ENCODE measurements around the gene CDH22. TPM values are rescaled to one million over a fixed set of nuclear protein-coding genes. Genes with fewer than 3 reads are reported as not detected.

The CDH22 gene
- total RNA-seq, 1 donor from 2014 or later, result 0.14 TPM

GRCh38 chr20:46342451-46343347 lies 34.4 kb upstream of the CDH22 start:
- TF ChIP-seq CTCF (IDR thresholded peaks at IDR 0.05; ENCODE audit: unreplicated experiment), result no peak
- Mint-ChIP-seq H3K36me3 (ENCODE audit: insufficient read depth) (peaks cover 3% of the 10 kb centered on the region), H3K9me3 (ENCODE audit: low read depth) (no peaks in the 10 kb centered on the region), H3K27me3 (peaks cover 47% of the 10 kb centered on the region), H3K4me3 (ENCODE audit: low read depth) (no peak overlapping the region), H3K4me1 (ENCODE audit: low read depth) (no peaks in the 10 kb centered on the region), H3K27ac (no peak overlapping the region)
- no peak for DNase-seq (ENCODE audit: low spot score, unreplicated experiment)

- peaks cover 47% of the 10 kb centered on the region for H3K27me3 Mint-ChIP-seq
- no peak overlapping the region for H3K4me3 Mint-ChIP-seq (ENCODE audit: low read depth)
- H3K27ac Mint-ChIP-seq, result no peak overlapping the region
- H3K4me1 Mint-ChIP-seq (ENCODE audit: low read depth), result no peaks in the 10 kb centered on the region
- TF ChIP-seq CTCF (IDR thresholded peaks at IDR 0.05; ENCODE audit: unreplicated experiment), result no peak
- no peaks in the 10 kb centered on the region for H3K9me3 Mint-ChIP-seq (ENCODE audit: low read depth)
- no peak for DNase-seq (ENCODE audit: low spot score, unreplicated experiment)
- peaks cover 3% of the 10 kb centered on the region for H3K36me3 Mint-ChIP-seq (ENCODE audit: insufficient read depth)
These were observed 33.7 kb upstream of the CDH22 start for GRCh38 chr20:46342010-46342378.

- H3K36me3 Mint-ChIP-seq (ENCODE audit: insufficient read depth), result peaks cover 3% of the 10 kb centered on the region
- no peaks in the 10 kb centered on the region for H3K9me3 Mint-ChIP-seq (ENCODE audit: low read depth)
- no peak for DNase-seq (ENCODE audit: low spot score, unreplicated experiment)
- H3K4me1 Mint-ChIP-seq (ENCODE audit: low read depth), result no peaks in the 10 kb centered on the region
- H3K27ac Mint-ChIP-seq, result no peak overlapping the region
- no peak for TF ChIP-seq CTCF (IDR thresholded peaks at IDR 0.05; ENCODE audit: unreplicated experiment)
- peaks cover 47% of the 10 kb centered on the region for H3K27me3 Mint-ChIP-seq
- H3K4me3 Mint-ChIP-seq (ENCODE audit: low read depth), result no peak overlapping the region
These were observed 33.0 kb upstream of the CDH22 start for GRCh38 chr20:46341074-46342009.

GRCh38 chr20:46339037-46339436 lies 30.7 kb upstream of the CDH22 start:
- TF ChIP-seq CTCF (IDR thresholded peaks at IDR 0.05; ENCODE audit: unreplicated experiment), result no peak
- Mint-ChIP-seq H3K27ac (no peak overlapping the region), H3K4me3 (ENCODE audit: low read depth) (no peak overlapping the region), H3K4me1 (ENCODE audit: low read depth) (no peaks in the 10 kb centered on the region), H3K9me3 (ENCODE audit: low read depth) (no peaks in the 10 kb centered on the region), H3K27me3 (peaks cover 44% of the 10 kb centered on the region), H3K36me3 (ENCODE audit: insufficient read depth) (no peaks in the 10 kb centered on the region)
- no peak for DNase-seq (ENCODE audit: low spot score, unreplicated experiment)

- H3K27ac Mint-ChIP-seq, result no peak overlapping the region
- no peak for DNase-seq (ENCODE audit: low spot score, unreplicated experiment)
- no peaks in the 10 kb centered on the region for H3K36me3 Mint-ChIP-seq (ENCODE audit: insufficient read depth)
- no peak overlapping the region for H3K4me3 Mint-ChIP-seq (ENCODE audit: low read depth)
- no peaks in the 10 kb centered on the region for H3K9me3 Mint-ChIP-seq (ENCODE audit: low read depth)
- H3K4me1 Mint-ChIP-seq (ENCODE audit: low read depth), result no peaks in the 10 kb centered on the region
- no peak for TF ChIP-seq CTCF (IDR thresholded peaks at IDR 0.05; ENCODE audit: unreplicated experiment)
- H3K27me3 Mint-ChIP-seq, result peaks cover 24% of the 10 kb centered on the region
These were observed 28.4 kb upstream of the CDH22 start for GRCh38 chr20:46336735-46337134.

Data from progenitor cell of endocrine pancreas (in vitro differentiated cells).